ENCODE results near the gene CLPX. TPM values are rescaled to one million over a fixed set of nuclear protein-coding genes. Genes with fewer than 3 reads are reported as not detected.
"Not testable (repeated sequence)": the region's sequence is repeated elsewhere in the genome, so short reads cannot be mapped to it uniquely, and the experiment has no call there.

Gene CLPX
- total RNA-seq, 1 donor: 44.5 TPM

DNA sequence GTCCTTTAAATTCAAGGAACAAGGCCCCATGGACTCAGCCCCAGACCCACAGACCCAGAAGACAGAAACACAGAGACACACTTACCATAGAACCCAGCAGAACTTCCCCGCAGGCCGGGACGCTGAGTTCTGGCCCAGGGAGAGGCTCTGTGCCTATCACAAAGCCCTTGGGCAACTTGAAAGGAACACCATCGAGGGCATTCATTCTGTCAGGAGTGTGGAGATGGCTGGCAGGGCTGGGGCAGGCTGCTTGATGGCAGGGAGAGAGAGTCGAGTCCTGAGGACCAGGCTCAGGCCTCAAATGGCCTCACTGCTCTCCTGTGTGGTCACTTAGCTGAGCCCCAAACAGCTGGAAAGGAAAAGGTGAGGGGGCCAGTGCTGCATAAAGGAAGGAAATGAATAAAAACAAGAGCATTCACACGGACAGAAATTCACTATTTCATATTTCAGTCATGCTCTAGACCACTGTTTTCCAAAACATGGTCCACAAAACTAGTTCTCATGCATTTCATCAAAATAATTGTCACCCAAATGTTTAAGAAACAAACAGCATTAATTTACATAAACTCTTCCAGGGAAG, 79.0 kb downstream of the CLPX start:
- no peak overlapping the region for H3K4me3 ChIP-seq (ENCODE audit: low read depth, low read length)
- DNase-seq (ENCODE audit: low read depth): no peak
- TF ChIP-seq, protein P1, sequence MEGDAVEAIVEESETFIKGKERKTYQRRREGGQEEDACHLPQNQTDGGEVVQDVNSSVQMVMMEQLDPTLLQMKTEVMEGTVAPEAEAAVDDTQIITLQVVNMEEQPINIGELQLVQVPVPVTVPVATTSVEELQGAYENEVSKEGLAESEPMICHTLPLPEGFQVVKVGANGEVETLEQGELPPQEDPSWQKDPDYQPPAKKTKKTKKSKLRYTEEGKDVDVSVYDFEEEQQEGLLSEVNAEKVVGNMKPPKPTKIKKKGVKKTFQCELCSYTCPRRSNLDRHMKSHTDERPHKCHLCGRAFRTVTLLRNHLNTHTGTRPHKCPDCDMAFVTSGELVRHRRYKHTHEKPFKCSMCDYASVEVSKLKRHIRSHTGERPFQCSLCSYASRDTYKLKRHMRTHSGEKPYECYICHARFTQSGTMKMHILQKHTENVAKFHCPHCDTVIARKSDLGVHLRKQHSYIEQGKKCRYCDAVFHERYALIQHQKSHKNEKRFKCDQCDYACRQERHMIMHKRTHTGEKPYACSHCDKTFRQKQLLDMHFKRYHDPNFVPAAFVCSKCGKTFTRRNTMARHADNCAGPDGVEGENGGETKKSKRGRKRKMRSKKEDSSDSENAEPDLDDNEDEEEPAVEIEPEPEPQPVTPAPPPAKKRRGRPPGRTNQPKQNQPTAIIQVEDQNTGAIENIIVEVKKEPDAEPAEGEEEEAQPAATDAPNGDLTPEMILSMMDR (IDR thresholded peaks at IDR 0.05; ENCODE audit: insufficient read depth, low read depth, low read length): no peak

DNA sequence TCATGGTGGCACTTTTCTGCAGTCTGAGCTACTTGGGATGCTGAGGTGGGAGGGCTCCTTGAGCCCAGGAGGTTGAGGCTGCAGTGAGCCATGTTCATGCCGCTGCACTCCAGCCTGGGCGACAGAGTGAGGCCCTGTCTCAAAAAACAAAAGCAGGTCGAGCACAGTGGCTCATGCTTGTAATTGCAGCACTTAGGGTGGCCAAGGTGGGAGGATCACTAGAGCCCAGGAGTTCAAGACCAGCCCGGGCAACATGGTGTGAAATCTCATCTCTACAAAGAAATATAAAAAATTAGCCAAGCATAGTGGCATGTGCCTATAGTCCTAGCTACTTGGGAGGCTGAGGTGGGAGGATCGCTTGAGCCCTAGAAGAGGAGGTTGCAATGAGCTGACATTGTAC, 80.1 kb downstream of the CLPX start:
- no peak for DNase-seq (ENCODE audit: low read depth)
- no peak overlapping the region for H3K4me3 ChIP-seq (ENCODE audit: low read depth, low read length)
- TF ChIP-seq, protein P1 (IDR thresholded peaks at IDR 0.05; ENCODE audit: insufficient read depth, low read depth, low read length): no peak

DNA sequence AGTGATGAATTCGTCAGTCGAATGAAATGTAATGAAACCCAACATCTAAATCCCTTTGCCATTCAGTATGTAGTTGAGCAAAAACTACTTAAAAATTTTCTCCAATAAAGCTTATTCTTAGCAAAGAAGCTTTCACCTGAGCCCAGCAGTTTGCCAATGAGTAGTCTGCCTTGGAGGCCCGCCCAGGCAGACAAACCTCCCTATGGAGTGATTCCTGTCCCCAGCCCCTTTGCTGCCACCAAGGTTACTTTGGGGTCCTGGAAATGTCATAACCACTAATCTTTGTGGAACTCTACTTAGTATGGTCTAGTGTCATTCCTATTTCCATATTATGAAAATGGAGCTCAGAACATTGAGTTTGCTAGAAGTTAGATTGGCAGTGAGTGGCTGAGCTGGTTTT, 82.2 kb downstream of the CLPX start:
- no peak overlapping the region for H3K4me3 ChIP-seq (ENCODE audit: low read depth, low read length)
- DNase-seq (ENCODE audit: low read depth): no peak
- TF ChIP-seq, protein P1 (IDR thresholded peaks at IDR 0.05; ENCODE audit: insufficient read depth, low read depth, low read length): no peak

DNA sequence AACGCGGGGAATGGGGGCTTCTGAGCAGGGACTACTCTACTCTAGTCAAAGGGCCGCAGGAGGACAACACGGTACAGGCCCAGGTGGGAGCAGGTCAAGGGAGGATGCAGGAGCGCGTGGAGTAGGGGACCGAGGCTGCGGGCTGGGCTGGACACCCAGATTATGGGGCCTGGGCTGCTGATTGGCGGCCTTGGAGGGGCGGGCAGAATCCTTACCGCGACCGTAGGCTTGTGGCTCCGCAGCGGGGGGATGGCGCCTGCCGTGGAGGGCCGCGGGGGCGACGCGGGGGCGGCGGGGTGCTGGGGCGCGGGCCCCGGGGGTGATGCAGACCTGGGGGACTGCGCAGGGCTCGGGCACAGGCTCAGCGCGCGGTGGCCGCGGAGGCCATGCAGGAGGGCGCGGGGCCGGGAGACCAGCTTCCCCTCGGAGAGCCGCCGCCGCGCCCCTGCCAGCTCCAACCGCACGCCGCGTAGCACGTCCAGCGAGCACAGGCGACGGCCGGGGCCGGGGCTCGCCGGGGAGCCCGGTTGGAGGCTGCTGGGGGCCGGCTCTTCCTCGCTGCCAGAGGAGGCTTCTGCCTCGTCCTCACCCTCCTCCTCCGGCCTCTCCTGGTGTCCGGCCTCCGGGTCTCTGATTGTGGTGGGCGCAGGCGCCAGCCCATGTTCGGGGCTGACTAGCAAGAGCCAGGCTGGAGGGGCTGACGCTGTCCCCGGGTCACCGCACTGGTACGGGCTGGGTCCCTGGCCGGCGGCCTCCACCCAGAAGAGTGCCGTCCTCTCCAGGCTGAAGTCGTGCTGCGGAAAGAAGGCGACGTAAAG, 83.0 kb downstream of the CLPX start:
- DNase-seq (ENCODE audit: low read depth): no peak
- H3K4me3 ChIP-seq (ENCODE audit: low read depth, low read length): no peak overlapping the region
- TF ChIP-seq, protein P1 (IDR thresholded peaks at IDR 0.05; ENCODE audit: insufficient read depth, low read depth, low read length): no peak

DNA sequence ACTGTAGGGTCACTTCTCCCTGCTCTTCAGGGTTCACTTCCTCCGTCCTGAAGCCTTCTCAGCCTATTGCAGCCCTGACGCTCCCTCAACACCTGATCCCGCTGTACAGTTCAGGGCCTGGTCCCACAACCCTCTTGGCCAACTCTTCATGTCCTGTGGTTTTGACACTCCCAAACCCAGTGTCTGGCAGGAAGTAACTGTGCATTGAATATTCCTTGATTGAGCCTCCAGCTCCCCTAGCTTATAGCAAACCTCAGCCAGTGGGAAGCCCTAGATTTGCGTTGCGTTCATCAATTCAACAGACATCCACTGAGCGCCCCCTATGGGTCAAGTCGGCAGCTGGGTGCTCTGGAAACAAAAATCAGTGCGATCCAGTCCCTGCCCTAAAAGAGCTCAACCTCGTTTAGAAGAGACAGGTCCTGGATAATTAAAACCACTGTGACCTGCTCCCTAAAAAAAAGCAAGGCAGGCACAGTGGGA, 83.7 kb downstream of the CLPX start:
- peak; percentile 72 for DNase-seq (ENCODE audit: low read depth)

DNA sequence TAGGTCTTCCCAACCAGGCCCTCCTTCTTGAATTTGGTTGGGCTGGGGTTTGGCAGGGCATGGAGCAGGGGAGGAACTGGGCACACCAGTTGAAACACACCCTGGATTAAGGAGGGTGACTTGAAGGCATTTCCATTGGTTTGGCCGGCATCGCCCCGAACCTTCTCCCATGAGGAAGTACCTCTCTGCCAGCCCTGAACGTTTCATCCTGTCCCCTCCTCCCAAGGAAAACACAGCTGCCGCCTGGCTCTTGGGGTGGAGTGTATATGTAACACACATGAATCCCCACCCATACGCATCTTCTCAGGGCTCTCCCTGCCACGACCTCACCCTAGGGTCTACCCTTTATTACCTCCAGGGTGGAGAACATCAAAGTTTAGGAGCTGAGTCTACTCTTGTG, 84.7 kb downstream of the CLPX start:
- no peak overlapping the region for H3K4me3 ChIP-seq (ENCODE audit: low read depth, low read length)
- TF ChIP-seq, protein P1 (IDR thresholded peaks at IDR 0.05; ENCODE audit: insufficient read depth, low read depth, low read length): no peak
- DNase-seq (ENCODE audit: low read depth): no peak

More for the DNA sequence above, 83.7 kb downstream of the CLPX start:
- no peak overlapping the region for H3K4me3 ChIP-seq (ENCODE audit: low read depth, low read length)
- TF ChIP-seq, protein P1 (IDR thresholded peaks at IDR 0.05; ENCODE audit: insufficient read depth, low read depth, low read length): peak; percentile 91

DNA sequence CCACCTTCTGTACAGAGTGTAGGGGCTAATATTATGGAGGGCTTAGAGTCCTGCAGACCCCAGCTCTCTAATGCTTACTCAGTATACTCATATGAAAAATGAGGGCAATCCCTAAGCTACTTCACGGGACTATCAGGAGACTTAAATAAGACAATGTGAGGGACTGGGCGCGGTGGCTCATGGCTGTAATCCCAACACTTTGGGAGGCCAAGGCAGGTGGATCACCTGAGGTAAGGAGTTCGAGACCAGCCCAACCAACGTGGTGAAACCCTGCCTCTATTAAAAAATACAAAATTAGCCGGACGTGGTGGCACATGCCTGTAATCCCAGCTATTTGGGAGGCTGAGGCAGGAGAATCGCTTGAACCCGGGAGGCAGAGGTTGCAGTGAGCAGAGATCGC, 85.3 kb downstream of the CLPX start:
- DNase-seq (ENCODE audit: low read depth); H3K4me3 ChIP-seq (ENCODE audit: low read depth, low read length): not testable (repeated sequence)

Data from fibroblast of villous mesenchyme (primary cell).